GM23338 (cell line): ENCODE results near the gene FGF1. TPM values are rescaled to one million over a fixed set of nuclear protein-coding genes. Genes with fewer than 3 reads are reported as not detected.
A peak's percentile ranks its signal among the peaks of the same experiment; 100 is the strongest.

Experiments used
- ATAC-seq: fragments of 200-7000 bp; cut with Tn5 transposase; 3 replicates; pipeline ENCODE4 v1.9.1; 2020
- DNase-seq: peaks from one replicate; pipeline ENCODE4 v3.0.0-alpha.2; 2015; ENCODE audit warnings: low spot score
- H2AFZ ChIP-seq: fragments of 200-600 bp; sonication (generic); 2 replicates; pipeline ENCODE4 v1.8.0; 2016; ENCODE audit warnings: antibody characterized with exemption, mild to moderate bottlenecking, moderate library complexity
- H3F3A ChIP-seq: fragments of 200-600 bp; sonication (generic); replicated peaks from 2 replicates; pipeline ENCODE4 v1.8.0; 2017; ENCODE audit warnings: antibody characterized with exemption, mixed run types, low read depth
- H3K27ac ChIP-seq: fragments of 200-600 bp; sonication (generic); 2 replicates; pipeline ENCODE4 v1.6.1; 2016; ENCODE audit warnings: low read depth
- H3K27me3 ChIP-seq: fragments of 200-600 bp; sonication (generic); 2 replicates; pipeline ENCODE4 v1.8.0; 2016; ENCODE audit warnings: mild to moderate bottlenecking, mixed run types, moderate library complexity; ENCODE audit not compliant: insufficient read depth
- H3K36me3 ChIP-seq: fragments of 200-600 bp; sonication (generic); 2 replicates; pipeline ENCODE4 v1.8.0; 2016; ENCODE audit warnings: mild to moderate bottlenecking; ENCODE audit not compliant: insufficient read depth
- H3K4me1 ChIP-seq: fragments of 200-600 bp; sonication (generic); 2 replicates; pipeline ENCODE4 v1.8.0; 2016; ENCODE audit warnings: mild to moderate bottlenecking, moderate library complexity; ENCODE audit not compliant: insufficient read depth
- H3K4me2 ChIP-seq: fragments of 200-600 bp; sonication (generic); 2 replicates; pipeline ENCODE4 v1.7.1; 2017; ENCODE audit warnings: mixed run types
- H3K4me3 ChIP-seq: fragments of 200-600 bp; sonication (generic); 2 replicates; pipeline ENCODE4 v1.6.1; 2016; ENCODE audit warnings: mixed run types
- H3K79me2 ChIP-seq: fragments of 200-600 bp; sonication (generic); replicated peaks from 2 replicates; pipeline ENCODE4 v1.8.0; 2017; ENCODE audit warnings: mild to moderate bottlenecking; ENCODE audit not compliant: insufficient read depth
- H3K9me2 ChIP-seq: fragments of 200-600 bp; sonication (generic); 2 replicates; pipeline ENCODE4 v1.8.0; 2017; ENCODE audit not compliant: insufficient read depth
- H4K20me1 ChIP-seq: fragments of 200-600 bp; sonication (generic); replicated peaks from 2 replicates; pipeline ENCODE4 v1.8.0; 2017; ENCODE audit warnings: mild to moderate bottlenecking; ENCODE audit not compliant: insufficient read depth
- H3K27ac Mint-ChIP-seq: 2 replicates; pipeline ENCODE4 v1.8.0; 2020; ENCODE audit warnings: inconsistent platforms, mild to moderate bottlenecking, moderate library complexity, mixed read lengths
- H3K27me3 Mint-ChIP-seq: 3 replicates; pipeline ENCODE4 v1.8.0; 2022; ENCODE audit warnings: low read depth, mild to moderate bottlenecking, moderate library complexity, mixed read lengths, inconsistent platforms; ENCODE audit not compliant: insufficient read depth, poor library complexity
- H3K36me3 Mint-ChIP-seq: 3 replicates; pipeline ENCODE4 v1.8.0; 2021; ENCODE audit warnings: low read depth, mild to moderate bottlenecking, inconsistent platforms, moderate library complexity, mixed read lengths
- H3K4me1 Mint-ChIP-seq: 3 replicates; pipeline ENCODE4 v1.8.0; 2020; ENCODE audit warnings: mild to moderate bottlenecking, inconsistent platforms, mixed read lengths
- H3K4me3 Mint-ChIP-seq: 3 replicates; pipeline ENCODE4 v1.8.0; 2021; ENCODE audit warnings: moderate library complexity, mild to moderate bottlenecking, inconsistent platforms, mixed read lengths
- H3K9me3 Mint-ChIP-seq: 3 replicates; pipeline ENCODE4 v1.8.0; 2020; ENCODE audit warnings: moderate library complexity, mild to moderate bottlenecking, inconsistent platforms, mixed read lengths
- CREB1 ChIP-seq: fragments of 250-450 bp; sonication (Bioruptor Pico); IDR thresholded peaks from 2 replicates; pipeline ENCODE4 v1.5.0; 2020; ENCODE audit warnings: low read depth, mild to moderate bottlenecking, moderate library complexity
- EZH2 ChIP-seq: fragments of 200-600 bp; sonication (generic); IDR thresholded peaks from one replicate; pipeline ENCODE4 v1.8.0; 2017; ENCODE audit warnings: antibody characterized with exemption, mild to moderate bottlenecking, low read depth; ENCODE audit not compliant: unreplicated experiment
- EZH2phosphoT487 ChIP-seq: fragments of 200-600 bp; sonication (generic); IDR thresholded peaks from one replicate; pipeline ENCODE4 v1.8.1; 2018; ENCODE audit warnings: antibody characterized with exemption; ENCODE audit not compliant: unreplicated experiment
- JUNB ChIP-seq: IDR thresholded peaks from one replicate; pipeline ENCODE4 v1.6.1; 2016; ENCODE audit warnings: antibody characterized with exemption; ENCODE audit not compliant: unreplicated experiment
- NANOG ChIP-seq: IDR thresholded peaks from 2 replicates; pipeline ENCODE4 v1.6.1; 2016; ENCODE audit warnings: antibody characterized with exemption, borderline replicate concordance
- STAT1 ChIP-seq: IDR thresholded peaks from one replicate; pipeline ENCODE4 v1.6.1; 2016; ENCODE audit warnings: antibody characterized with exemption; ENCODE audit not compliant: unreplicated experiment
- ZNF114 ChIP-seq: fragments of 250-450 bp; sonication (Bioruptor Pico); IDR thresholded peaks from 2 replicates; pipeline ENCODE4 v1.5.0; 2020; ENCODE audit warnings: mild to moderate bottlenecking, moderate library complexity
- ZNF331 ChIP-seq: fragments of 250-450 bp; sonication (Bioruptor Pico); IDR thresholded peaks from 2 replicates; pipeline ENCODE4 v1.5.0; 2020; ENCODE audit warnings: low read depth, mild to moderate bottlenecking, moderate library complexity
- polyA plus RNA-seq: library from polyadenylated mRNA; unstranded; fragments of >200 nt; fragmentation: Nextera tagmentation; extraction: Ambion mirVana; gene quantifications from 2 replicates; pipeline ENCODE4 v1.2.1, GENCODE V29; 2016
- total RNA-seq: library from RNA; depleted of rRNA; stranded (reverse); fragments of >200 nt; shearing (Covaris generic); gene quantifications from 2 replicates; pipeline ENCODE4 v1.2.3, GENCODE V29; 2014
- TF ChIP-seq, protein P1 (sequence below): IDR thresholded peaks from one replicate; pipeline ENCODE4 v1.6.1; 2018; ENCODE audit warnings: antibody characterized with exemption; ENCODE audit not compliant: unreplicated experiment
- TF ChIP-seq, protein P2 (sequence below), 2 experiments: fragments of 200-600 bp in 1 of 2; sonication (generic) in 1 of 2; conservative IDR thresholded peaks; 2 replicates each; pipeline versions ENCODE4 v1.5.1 to v1.6.1; 2016 to 2017; ENCODE audit warnings: antibody characterized with exemption in 2 of 2, low read depth in 2 of 2, mild to moderate bottlenecking in 2 of 2, moderate library complexity in 1 of 2
- TF ChIP-seq, protein P3 (sequence below): IDR thresholded peaks from 2 replicates; pipeline ENCODE4 v1.6.1; 2016; ENCODE audit warnings: antibody characterized with exemption

FGF1 gene
- total and polyA plus RNA-seq, 2 experiments from 2014 or later = 0.21 to 0.34 TPM

DNA sequence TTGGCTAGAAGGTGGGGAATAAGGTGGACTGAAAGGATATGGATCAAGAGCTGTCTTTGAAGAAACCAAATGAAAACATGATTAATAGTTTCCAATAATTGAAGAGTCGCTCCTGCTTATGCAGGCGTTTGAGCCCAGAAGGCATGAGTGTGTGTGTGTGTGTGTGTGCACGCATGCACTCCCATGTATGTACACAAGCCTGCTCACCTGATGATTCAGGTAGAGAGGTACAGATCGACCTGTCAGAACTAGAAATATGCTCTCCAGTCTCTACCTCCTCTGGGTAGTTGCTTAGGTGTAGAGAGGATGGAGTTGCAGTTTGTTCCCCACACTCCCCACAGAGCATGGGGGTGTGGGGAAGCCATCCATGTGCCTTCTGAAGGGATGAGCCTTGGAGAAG, 1.1 kb upstream of the FGF1 start:
- H3K36me3 ChIP-seq = no peaks in the 10 kb centered on the region
- no peaks in the 10 kb centered on the region for H3K79me2 ChIP-seq
- DNase-seq = no peak
- peaks cover 46% of the 10 kb centered on the region for H3K4me1 Mint-ChIP-seq
- H3K9me3 Mint-ChIP-seq = no peaks in the 10 kb centered on the region; the same call in 2 of the 3 replicates
- H3K4me3 ChIP-seq = no peak overlapping the region
- ATAC-seq = no peak
- peaks cover 56% of the 10 kb centered on the region for H3K4me1 ChIP-seq
- no peak overlapping the region for H3K27ac ChIP-seq
- no peak overlapping the region for H3K4me2 ChIP-seq
- H3K27me3 ChIP-seq = no peaks in the 10 kb centered on the region
- peaks cover 21% of the 10 kb centered on the region for H3F3A ChIP-seq
- H2AFZ ChIP-seq = no peak overlapping the region
- no peak overlapping the region for H3K27ac Mint-ChIP-seq
- no peak overlapping the region for H3K4me3 Mint-ChIP-seq
- TF ChIP-seq STAT1 = no peak
- TF ChIP-seq NANOG = no peak
- TF ChIP-seq, protein P1, sequence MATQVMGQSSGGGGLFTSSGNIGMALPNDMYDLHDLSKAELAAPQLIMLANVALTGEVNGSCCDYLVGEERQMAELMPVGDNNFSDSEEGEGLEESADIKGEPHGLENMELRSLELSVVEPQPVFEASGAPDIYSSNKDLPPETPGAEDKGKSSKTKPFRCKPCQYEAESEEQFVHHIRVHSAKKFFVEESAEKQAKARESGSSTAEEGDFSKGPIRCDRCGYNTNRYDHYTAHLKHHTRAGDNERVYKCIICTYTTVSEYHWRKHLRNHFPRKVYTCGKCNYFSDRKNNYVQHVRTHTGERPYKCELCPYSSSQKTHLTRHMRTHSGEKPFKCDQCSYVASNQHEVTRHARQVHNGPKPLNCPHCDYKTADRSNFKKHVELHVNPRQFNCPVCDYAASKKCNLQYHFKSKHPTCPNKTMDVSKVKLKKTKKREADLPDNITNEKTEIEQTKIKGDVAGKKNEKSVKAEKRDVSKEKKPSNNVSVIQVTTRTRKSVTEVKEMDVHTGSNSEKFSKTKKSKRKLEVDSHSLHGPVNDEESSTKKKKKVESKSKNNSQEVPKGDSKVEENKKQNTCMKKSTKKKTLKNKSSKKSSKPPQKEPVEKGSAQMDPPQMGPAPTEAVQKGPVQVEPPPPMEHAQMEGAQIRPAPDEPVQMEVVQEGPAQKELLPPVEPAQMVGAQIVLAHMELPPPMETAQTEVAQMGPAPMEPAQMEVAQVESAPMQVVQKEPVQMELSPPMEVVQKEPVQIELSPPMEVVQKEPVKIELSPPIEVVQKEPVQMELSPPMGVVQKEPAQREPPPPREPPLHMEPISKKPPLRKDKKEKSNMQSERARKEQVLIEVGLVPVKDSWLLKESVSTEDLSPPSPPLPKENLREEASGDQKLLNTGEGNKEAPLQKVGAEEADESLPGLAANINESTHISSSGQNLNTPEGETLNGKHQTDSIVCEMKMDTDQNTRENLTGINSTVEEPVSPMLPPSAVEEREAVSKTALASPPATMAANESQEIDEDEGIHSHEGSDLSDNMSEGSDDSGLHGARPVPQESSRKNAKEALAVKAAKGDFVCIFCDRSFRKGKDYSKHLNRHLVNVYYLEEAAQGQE = no peak
- TF ChIP-seq, protein P2, sequence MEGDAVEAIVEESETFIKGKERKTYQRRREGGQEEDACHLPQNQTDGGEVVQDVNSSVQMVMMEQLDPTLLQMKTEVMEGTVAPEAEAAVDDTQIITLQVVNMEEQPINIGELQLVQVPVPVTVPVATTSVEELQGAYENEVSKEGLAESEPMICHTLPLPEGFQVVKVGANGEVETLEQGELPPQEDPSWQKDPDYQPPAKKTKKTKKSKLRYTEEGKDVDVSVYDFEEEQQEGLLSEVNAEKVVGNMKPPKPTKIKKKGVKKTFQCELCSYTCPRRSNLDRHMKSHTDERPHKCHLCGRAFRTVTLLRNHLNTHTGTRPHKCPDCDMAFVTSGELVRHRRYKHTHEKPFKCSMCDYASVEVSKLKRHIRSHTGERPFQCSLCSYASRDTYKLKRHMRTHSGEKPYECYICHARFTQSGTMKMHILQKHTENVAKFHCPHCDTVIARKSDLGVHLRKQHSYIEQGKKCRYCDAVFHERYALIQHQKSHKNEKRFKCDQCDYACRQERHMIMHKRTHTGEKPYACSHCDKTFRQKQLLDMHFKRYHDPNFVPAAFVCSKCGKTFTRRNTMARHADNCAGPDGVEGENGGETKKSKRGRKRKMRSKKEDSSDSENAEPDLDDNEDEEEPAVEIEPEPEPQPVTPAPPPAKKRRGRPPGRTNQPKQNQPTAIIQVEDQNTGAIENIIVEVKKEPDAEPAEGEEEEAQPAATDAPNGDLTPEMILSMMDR (conservative IDR thresholded peaks at IDR 0.05; ENCODE audit: low read depth in 2 of 2) = no peak
- TF ChIP-seq ZNF331 (CRISPR knock-in tag) = no peak
- TF ChIP-seq CREB1 (CRISPR knock-in tag) = no peak
- no peak for TF ChIP-seq EZH2phosphoT487
- TF ChIP-seq, protein P3, sequence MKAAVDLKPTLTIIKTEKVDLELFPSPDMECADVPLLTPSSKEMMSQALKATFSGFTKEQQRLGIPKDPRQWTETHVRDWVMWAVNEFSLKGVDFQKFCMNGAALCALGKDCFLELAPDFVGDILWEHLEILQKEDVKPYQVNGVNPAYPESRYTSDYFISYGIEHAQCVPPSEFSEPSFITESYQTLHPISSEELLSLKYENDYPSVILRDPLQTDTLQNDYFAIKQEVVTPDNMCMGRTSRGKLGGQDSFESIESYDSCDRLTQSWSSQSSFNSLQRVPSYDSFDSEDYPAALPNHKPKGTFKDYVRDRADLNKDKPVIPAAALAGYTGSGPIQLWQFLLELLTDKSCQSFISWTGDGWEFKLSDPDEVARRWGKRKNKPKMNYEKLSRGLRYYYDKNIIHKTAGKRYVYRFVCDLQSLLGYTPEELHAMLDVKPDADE = no peak
- no peak for TF ChIP-seq JUNB
- H3K36me3 Mint-ChIP-seq = no peaks in the 10 kb centered on the region; the same call in 2 of the 3 replicates
- peaks cover 2% of the 10 kb centered on the region for H3K27me3 Mint-ChIP-seq
- H3K9me2 ChIP-seq = no peaks in the 10 kb centered on the region
- H4K20me1 ChIP-seq = no peaks in the 10 kb centered on the region

DNA sequence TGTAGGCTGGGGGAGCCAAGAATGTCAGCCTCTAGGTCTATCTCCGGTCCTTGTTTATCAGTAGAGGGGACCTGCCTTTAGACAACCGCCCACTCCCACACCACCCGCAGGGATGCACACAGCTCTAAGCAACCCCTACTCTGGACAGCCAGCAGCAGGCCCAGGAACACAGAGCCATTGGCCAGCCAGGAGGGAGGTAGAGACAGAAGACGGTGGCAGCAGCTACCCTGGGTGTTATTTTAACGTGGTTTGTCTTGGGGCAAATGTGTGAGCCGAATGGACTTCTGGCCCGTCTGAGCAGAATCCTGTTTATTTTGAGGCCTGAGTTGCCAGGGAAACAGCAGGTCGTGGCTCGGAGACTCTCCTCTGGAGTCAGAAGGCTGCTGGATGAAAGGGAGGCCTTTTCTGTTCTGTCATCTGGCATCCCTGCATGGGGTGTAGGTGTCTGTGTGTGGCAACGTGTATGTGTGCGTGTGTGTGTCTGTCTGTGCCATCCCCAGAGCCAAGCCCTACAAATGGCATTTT, 382 bp upstream of the FGF1 start:
- no peak for ATAC-seq
- Histone ChIP-seq H4K20me1 (no peaks in the 10 kb centered on the region), H3K27me3 (no peaks in the 10 kb centered on the region), H3F3A (peaks cover 21% of the 10 kb centered on the region), H3K36me3 (no peaks in the 10 kb centered on the region), H3K4me1 (peaks cover 56% of the 10 kb centered on the region), H3K4me3 (no peak overlapping the region), H3K4me2 (no peak overlapping the region), H3K9me2 (no peaks in the 10 kb centered on the region), H3K27ac (no peak overlapping the region), H3K79me2 (no peaks in the 10 kb centered on the region), H2AFZ (no peak overlapping the region)
- DNase-seq = peak; percentile 37
- Mint-ChIP-seq H3K9me3 (no peaks in the 10 kb centered on the region; the same call in 2 of the 3 replicates), H3K4me3 (no peak overlapping the region), H3K27me3 (peaks cover 2% of the 10 kb centered on the region), H3K4me1 (peaks cover 46% of the 10 kb centered on the region), H3K27ac (peak overlapping the region; percentile 84), H3K36me3 (no peaks in the 10 kb centered on the region; the same call in 2 of the 3 replicates)
- TF ChIP-seq, protein P1 = no peak
- no peak for TF ChIP-seq JUNB
- TF ChIP-seq NANOG = no peak
- TF ChIP-seq ZNF114 (CRISPR knock-in tag) = no peak
- no peak for TF ChIP-seq STAT1
- TF ChIP-seq EZH2 = no peak
- TF ChIP-seq, protein P3 = no peak
